Lower leg skin (tissue), 3 donors: ENCODE results near the gene C2orf68.

Source experiments
- CTCF ChIP-seq, 3 donors: fragments of 450-650 bp; IDR thresholded peaks; one replicate each; pipeline ENCODE4 v1.5.1; 2016; ENCODE audit warnings: antibody characterized with exemption in 3 of 3, mild to moderate bottlenecking in 3 of 3, moderate library complexity in 2 of 3
- POLR2A ChIP-seq, 2 donors: fragments of 450-650 bp; IDR thresholded peaks; one replicate each; pipeline ENCODE4 v1.6.1; 2016 to 2017; ENCODE audit warnings: antibody characterized with exemption in 2 of 2, mild to moderate bottlenecking in 1 of 2, moderate library complexity in 1 of 2

- TF ChIP-seq CTCF (IDR thresholded peaks at IDR 0.05) = no peak
- TF ChIP-seq POLR2A (IDR thresholded peaks at IDR 0.05) = no peak
Measured at GRCh38 chr2:85589982-85590791, 21.7 kb downstream of the C2orf68 start.
